ENCODE measurements around the gene EVI5.

DNA sequence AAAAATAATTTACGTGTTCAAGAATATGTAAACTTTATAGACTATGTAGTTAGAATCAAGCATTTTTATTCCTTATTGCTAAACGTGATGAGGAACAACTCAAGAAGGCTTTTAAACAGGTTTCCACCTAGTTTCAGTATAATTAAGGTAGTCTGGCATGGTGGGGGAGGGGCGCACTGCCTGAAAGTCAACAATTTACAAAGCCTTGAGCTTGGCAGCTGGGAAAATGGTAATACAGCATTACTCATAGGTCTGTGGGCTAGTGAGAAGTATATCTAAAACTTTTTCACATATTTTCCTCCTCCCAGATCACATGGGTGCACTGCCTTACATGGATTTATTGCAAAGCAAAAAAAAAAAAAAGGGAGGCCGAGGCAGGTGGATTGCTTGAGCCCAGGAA lies 75.2 kb downstream of the EVI5 start:
- TF ChIP-seq, protein P1, sequence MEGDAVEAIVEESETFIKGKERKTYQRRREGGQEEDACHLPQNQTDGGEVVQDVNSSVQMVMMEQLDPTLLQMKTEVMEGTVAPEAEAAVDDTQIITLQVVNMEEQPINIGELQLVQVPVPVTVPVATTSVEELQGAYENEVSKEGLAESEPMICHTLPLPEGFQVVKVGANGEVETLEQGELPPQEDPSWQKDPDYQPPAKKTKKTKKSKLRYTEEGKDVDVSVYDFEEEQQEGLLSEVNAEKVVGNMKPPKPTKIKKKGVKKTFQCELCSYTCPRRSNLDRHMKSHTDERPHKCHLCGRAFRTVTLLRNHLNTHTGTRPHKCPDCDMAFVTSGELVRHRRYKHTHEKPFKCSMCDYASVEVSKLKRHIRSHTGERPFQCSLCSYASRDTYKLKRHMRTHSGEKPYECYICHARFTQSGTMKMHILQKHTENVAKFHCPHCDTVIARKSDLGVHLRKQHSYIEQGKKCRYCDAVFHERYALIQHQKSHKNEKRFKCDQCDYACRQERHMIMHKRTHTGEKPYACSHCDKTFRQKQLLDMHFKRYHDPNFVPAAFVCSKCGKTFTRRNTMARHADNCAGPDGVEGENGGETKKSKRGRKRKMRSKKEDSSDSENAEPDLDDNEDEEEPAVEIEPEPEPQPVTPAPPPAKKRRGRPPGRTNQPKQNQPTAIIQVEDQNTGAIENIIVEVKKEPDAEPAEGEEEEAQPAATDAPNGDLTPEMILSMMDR (IDR thresholded peaks at IDR 0.05), result no peak
- no peak for TF ChIP-seq EZH2 (IDR thresholded peaks at IDR 0.05; ENCODE audit: borderline replicate concordance, insufficient read depth, low read depth, low read length, poor library complexity, severe bottlenecking)

All from B cell (primary cell).